ENCODE data around the gene ASPG. TPM values are rescaled to one million over a fixed set of nuclear protein-coding genes. Genes with fewer than 3 reads are reported as not detected.
A peak's percentile ranks its signal among the peaks of the same experiment; 100 is the strongest.

Gene ASPG
- total RNA-seq, 1 donor from 2014 or later = 5.3 TPM

GRCh38 chr14:104086661-104087461 lies 1.4 kb downstream of the ASPG start:
- ATAC-seq = no peak
- Histone ChIP-seq H3K27me3 (peaks cover 10% of the 10 kb centered on the region), H3K27ac (no peak overlapping the region), H3K36me3 (no peaks in the 10 kb centered on the region), H3K9me3 (no peaks in the 10 kb centered on the region), H3K4me1 (no peaks in the 10 kb centered on the region), H3K4me3 (no peak overlapping the region)
- no peak for TF ChIP-seq CTCF (IDR thresholded peaks at IDR 0.05)
- peak; percentile 64 for DNase-seq
- intact Hi-C loops (cut with DNase I) = no loop called here

GRCh38 chr14:104087505-104087904 lies 2.0 kb downstream of the ASPG start:
- Histone ChIP-seq H3K27ac (no peak overlapping the region), H3K4me1 (no peaks in the 10 kb centered on the region), H3K4me3 (no peak overlapping the region), H3K36me3 (no peaks in the 10 kb centered on the region), H3K27me3 (peaks cover 10% of the 10 kb centered on the region), H3K9me3 (no peaks in the 10 kb centered on the region)
- no peak for TF ChIP-seq CTCF (IDR thresholded peaks at IDR 0.05)
- peak; percentile 59 for DNase-seq
- ATAC-seq = no peak
- intact Hi-C loops (cut with DNase I) = no loop called here

- ATAC-seq (no peak), DNase-seq (peak; percentile 48)
- Histone ChIP-seq H3K9me3 (no peaks in the 10 kb centered on the region), H3K36me3 (no peaks in the 10 kb centered on the region), H3K4me1 (no peaks in the 10 kb centered on the region), H3K4me3 (no peak overlapping the region), H3K27ac (no peak overlapping the region), H3K27me3 (peaks cover 10% of the 10 kb centered on the region)
- intact Hi-C loops (cut with DNase I) = no loop called here
- TF ChIP-seq CTCF (IDR thresholded peaks at IDR 0.05) = no peak
Measured at GRCh38 chr14:104087981-104088850, 2.7 kb downstream of the ASPG start.

GRCh38 chr14:104090071-104090748 lies 4.7 kb downstream of the ASPG start:
- Histone ChIP-seq H3K4me3 (no peak overlapping the region), H3K27me3 (peaks cover 15% of the 10 kb centered on the region), H3K9me3 (no peaks in the 10 kb centered on the region), H3K4me1 (peaks cover 9% of the 10 kb centered on the region), H3K36me3 (no peaks in the 10 kb centered on the region), H3K27ac (no peak overlapping the region)
- ATAC-seq = no peak
- intact Hi-C loops (cut with DNase I) = no loop called here
- TF ChIP-seq CTCF (IDR thresholded peaks at IDR 0.05) = no peak
- peak; percentile 55 for DNase-seq

GRCh38 chr14:104091061-104091926 lies 5.8 kb downstream of the ASPG start:
- Histone ChIP-seq H3K4me1 (peaks cover 9% of the 10 kb centered on the region), H3K36me3 (no peaks in the 10 kb centered on the region), H3K4me3 (no peak overlapping the region), H3K9me3 (no peaks in the 10 kb centered on the region), H3K27me3 (peaks cover 14% of the 10 kb centered on the region), H3K27ac (no peak overlapping the region)
- intact Hi-C loops (cut with DNase I) = no loop called here
- DNase-seq (peak; percentile 59), ATAC-seq (no peak)
- no peak for TF ChIP-seq CTCF (IDR thresholded peaks at IDR 0.05)
